Keratinocyte (primary cell): Measurements from ENCODE around the gene PTPRB.

Source experiments
- CTCF ChIP-seq, 3 experiments: IDR thresholded peaks in 1 of 3; conservative IDR thresholded peaks in 1 of 3; optimal IDR thresholded peaks in 1 of 3; 2 replicates in 2 of 3; 3 replicates in 1 of 3; pipeline versions ENCODE3 to v1.5.1; 2011; ENCODE audit warnings: low read length in 3 of 3, mild to moderate bottlenecking in 3 of 3, moderate library complexity in 2 of 3, control low read depth in 1 of 3, inconsistent platforms in 1 of 3; ENCODE audit not compliant: insufficient read depth in 2 of 3; ENCODE audit errors: extremely low read depth in 1 of 3
- EZH2 ChIP-seq: IDR thresholded peaks from one replicate; pipeline ENCODE4 v1.6.1; 2012; ENCODE audit warnings: inconsistent platforms, mild to moderate bottlenecking, low read length, moderate library complexity

GRCh38 chr12:70667253-70667652, 30.0 kb upstream of the PTPRB start:
- TF ChIP-seq CTCF (optimal IDR thresholded peaks at IDR 0.05 in 1 of 3, IDR thresholded peaks at IDR 0.05 in 1 of 3, conservative IDR thresholded peaks at IDR 0.05 in 1 of 3; ENCODE audit: extremely low read depth in 1 of 3, insufficient read depth in 2 of 3, low read length in 3 of 3) (no peak), EZH2 (no peak)
